HG03354 (cell line): ENCODE data around the gene OR3A3.
"Not testable (repeated sequence)": the region's sequence is repeated elsewhere in the genome, so short reads cannot be mapped to it uniquely, and the experiment has no call there.

Experiments
- ATAC-seq: cut with Tn5 transposase; IDR thresholded peaks from one replicate; pipeline ENCODE4 v1.9.1; 2021; ENCODE audit warnings: mild to moderate bottlenecking; ENCODE audit not compliant: unreplicated experiment, poor library complexity, severe bottlenecking

OR3A3 gene

DNA sequence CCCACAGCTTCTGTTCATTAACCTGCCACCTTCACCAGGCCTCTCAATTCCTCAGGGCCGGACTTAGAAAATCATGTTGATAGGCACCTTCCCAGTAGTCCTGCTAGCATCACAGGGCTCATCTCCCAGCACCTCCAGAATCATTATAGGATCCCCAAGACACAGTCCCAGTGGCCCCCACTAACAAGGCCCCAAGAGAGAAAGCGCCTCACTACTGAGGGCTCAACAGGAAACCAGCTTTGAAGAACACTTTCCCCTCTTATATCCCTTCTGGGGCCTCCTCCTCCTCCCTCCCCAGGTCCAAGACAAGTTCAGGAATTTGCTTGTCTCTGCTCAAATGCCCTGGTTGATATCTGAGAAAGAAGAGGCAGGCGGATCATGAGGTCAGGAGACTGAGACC lies at the start of gene OR3A3:
Gene OR3A3 (plus strand): TSS at position 301 of the 400 bp plus-strand sequence.
- no peak for ATAC-seq

DNA sequence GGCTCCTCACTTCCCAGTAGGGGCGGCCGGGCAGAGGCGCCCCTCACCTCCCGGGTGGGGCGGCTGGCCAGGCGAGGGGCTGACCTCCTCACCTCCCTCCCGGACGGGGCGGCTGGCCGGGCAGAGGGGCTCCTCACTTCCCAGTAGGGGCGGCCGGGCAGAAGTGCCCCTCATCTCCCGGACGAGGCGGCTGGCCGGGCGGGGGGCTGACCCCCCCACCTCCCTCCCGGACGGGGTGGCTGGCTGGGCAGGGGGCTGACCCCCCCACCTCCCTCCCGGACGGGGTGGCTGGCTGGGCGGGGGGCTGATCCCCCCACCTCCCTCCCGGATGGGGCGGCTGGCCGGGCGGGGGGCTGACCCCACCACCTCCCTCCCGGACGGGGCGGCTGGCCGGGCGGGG lies 40.0 kb upstream of the OR3A3 start:
- ATAC-seq, result not testable (repeated sequence)

DNA sequence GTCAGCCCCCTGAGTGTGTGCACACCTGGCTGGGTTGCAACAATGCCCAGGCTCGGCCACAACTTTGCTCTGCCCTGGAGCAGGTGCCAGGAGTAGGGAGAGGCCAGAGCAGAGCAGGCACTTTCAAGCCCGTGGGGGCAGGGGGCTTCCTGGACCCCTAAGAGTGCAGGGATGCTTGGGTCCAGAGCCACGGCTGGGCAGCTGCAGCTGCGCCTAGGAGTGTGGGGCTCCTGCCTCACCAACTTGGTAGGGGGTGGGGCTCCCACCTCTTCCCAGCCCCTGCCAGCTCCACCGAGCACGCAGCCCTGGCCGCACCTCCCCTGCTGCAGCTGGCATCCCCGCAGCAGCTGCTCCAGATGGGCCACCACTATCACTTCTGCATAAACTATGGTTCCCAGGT lies 32.8 kb upstream of the OR3A3 start:
- ATAC-seq, result no peak

DNA sequence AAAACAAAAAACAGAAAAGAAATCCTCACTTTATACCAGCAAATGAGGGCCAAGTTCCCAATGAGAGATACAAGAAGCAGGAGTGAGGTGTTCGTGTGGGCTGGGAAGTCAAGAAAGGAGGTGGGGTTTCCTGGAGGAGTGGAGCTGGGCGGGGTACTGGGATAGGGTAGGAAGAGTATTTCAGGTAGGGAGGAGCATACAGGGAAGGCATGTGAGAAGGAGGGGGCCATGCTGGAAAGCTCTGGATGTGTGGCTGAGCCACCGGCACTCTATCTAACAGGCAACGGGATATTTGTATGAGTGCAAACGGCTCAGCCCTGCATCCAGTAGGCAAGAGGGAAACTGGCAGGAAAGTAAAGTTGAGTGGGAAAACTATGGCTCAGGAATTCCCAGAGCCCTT lies 29.2 kb upstream of the OR3A3 start:
- ATAC-seq, result no peak

DNA sequence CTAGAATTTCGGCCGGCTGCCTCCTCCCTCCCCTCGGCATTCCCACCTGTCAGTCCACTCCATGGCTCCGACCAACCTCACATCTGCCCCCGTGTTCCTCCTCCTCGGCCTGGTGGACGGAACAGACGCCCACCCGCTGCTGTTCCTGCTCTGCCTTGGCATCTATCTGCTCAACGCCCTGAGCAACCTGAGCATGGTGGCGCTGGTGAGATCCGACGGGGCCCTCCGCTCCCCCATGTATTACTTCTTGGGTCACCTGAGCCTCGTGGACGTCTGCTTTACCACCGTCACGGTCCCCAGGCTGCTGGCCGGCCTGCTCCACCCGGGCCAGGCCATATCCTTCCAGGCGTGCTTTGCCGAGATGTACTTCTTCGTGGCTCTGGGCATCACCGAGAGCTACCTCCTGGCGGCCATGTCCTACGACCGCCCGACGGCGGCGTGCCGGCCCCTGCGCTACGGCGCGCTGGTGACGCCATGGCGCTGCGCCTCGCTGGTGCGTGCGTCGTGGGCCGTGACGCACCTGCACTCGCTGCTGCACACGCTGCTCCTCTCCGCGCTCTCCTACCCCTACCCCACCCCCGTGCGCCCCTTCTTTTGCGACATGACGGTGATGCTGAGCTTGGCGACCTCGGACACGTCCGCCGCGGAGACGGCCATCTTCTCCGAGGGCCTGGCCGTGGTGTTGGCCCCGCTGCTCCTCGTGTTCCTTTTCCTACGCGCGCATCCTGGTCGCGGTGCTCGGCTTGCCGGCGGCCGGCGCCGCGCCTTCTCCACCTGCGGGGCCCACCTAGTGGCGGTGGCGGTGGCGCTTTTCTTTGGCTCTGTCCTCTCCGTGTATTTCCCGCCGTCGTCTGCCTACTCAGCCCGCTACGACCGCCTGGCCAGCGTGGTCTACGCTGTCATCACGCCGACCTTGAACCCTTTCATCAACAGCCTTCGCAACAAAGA lies 25.0 kb upstream of the OR3A3 start, which contains the start of gene OR3A2:
Gene OR3A2 (minus strand): TSS at position 440 of the 948 bp plus-strand sequence.
- no peak for ATAC-seq

DNA sequence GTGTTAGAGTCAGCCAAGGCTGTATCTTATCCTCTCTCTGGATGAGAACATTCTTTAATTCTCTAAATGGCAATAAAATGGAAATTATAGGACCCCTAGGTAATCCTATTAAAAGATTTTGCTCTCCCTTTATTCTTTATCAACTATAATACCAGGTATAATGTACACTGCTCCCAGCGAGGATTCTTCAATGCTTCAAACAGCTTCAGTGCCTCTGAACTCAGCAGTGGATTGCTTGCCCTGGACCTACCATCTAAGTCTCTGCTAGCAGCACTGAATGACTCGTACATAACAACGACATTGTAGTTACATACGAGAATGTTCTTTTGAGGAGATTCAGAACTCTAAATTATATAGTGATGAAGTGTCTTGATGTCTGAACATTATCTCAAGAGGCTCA lies 21.4 kb upstream of the OR3A3 start:
- no peak for ATAC-seq

DNA sequence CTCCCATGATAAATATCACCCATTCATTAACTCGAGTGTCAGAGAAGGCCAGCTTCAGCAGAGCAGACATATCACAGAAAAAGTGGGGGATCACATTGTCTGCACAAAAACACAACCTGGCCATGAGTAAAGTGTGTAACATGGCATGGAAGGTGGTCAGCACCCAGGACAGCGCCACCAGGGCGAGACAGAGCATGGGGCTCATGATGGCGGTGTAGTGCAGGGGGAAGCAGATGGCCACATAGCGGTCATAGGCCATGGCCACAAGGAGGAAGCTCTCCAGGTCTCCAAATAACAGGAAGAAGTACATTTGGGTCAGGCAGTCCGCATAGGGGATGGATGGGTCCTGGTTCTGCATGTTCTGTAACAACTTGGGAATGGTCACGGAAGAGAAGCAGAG lies 13.4 kb upstream of the OR3A3 start:
- ATAC-seq, result not testable (repeated sequence)

DNA sequence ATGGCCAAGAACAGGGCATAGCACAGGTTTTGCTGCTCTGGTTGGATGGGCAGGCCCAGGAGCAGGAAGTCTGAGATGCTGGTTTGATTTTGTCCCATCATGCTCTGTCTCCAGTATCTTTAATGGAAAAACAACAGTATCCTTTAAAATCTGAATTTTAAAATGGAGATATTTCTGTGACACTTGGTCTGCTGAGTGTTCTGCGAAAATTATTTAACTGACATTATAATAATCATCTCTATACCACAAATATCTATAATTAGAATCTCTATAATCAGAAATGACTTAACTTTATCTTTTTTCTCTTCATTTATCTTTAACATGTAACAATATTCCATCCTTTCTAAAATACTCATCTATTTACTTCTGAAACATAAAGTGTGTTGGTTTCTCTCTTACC lies 12.9 kb upstream of the OR3A3 start, which contains the start of gene OR1E1:
Gene OR1E1 (minus strand): TSS at position 101 of the 400 bp plus-strand sequence. CDS start 0 bp downstream, at position 101.
- no peak for ATAC-seq

DNA sequence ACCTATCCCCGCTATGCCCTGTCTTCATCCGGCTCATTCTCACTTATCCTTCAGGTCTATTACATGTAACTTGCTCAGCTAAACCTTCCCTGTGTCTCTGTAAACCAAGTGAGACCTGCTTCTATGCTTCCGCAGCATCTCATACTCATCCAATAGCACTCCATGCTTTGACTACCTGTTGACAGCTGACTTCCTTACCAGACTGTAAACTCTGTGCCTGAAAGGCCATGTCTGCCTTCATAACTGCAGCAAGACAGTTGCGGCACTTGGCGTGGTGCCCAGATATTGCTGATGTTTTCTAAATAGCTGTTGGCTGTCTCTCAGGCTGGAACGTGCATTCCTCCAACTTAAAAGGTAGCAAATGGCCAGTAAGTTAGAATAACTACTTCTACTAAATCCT lies 11.1 kb upstream of the OR3A3 start:
- ATAC-seq, result no peak

DNA sequence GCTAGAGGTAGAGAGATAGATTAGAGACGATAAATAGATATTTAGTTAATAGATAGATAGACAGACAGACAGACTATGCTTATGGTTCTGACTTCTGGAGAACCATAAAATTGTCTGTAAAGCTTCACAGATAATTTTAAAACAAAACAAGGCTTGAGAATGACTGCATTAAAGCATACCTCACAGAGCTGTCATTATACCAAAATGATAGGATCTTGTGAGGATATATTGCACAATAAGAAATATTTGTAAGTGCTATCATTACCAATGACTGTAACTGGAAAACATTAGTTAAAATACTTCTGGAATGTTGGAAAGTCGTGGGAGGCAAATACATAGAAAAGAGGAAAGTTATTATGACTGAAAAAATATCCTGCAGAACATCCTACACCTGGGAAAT lies 9.4 kb upstream of the OR3A3 start:
- ATAC-seq, result no peak

DNA sequence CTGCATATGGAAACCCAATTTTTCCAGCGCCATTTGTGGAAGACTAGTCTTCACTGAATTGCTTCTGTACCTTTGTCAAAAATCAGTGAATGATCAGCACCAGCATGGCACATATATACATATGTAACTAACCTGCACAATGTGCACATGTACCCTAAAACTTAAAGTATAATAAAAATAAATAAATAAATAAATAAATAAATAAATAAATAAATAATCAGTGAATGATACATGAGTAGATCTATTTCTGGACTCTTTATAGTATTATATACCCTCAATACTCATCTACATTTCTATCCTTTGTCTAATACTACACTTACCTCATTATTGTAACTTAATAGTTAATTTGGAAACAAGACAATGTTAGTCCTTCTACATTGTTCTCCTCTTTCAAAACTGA lies 7.3 kb upstream of the OR3A3 start:
- ATAC-seq, result not testable (repeated sequence)

DNA sequence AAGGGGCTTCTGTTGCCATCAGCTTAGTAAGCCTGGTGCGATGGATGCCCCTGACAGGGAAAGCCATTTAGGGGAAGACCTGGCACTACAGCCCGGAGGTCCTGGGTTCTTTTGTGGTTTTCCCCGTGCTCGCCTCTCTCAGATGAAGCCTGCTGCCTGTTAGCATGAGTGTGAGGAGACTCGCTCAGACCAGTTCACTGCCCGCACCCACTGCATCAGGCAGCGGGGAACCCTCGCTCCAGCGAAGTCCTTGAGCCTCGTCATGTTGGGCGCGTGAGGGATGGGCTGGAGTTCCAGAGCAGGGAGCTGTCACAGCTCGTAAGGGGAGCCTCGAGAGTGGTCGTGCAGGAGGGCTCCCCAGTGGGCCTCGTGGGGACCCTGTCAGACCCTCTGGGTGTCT lies 1.0 kb downstream of the OR3A3 start:
- not testable (repeated sequence) for ATAC-seq

DNA sequence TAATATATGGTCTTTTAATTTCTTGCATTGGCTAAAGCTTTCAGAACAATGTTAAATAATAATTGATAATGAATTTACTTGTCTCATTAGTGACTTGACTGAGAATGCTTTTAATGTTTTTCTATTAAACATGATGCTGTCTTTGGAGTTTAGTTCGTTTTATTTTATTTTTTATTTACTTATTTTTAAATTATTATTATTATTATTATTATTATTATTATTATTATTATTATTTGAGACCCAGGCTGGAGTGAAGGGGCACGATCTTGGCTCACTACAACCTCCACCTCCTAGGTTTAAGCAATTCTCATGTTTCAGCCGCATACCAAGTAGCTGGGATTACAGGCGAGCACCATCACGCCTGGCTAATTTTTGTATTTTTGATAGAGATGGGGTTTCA lies 4.4 kb downstream of the OR3A3 start:
- no peak for ATAC-seq

DNA sequence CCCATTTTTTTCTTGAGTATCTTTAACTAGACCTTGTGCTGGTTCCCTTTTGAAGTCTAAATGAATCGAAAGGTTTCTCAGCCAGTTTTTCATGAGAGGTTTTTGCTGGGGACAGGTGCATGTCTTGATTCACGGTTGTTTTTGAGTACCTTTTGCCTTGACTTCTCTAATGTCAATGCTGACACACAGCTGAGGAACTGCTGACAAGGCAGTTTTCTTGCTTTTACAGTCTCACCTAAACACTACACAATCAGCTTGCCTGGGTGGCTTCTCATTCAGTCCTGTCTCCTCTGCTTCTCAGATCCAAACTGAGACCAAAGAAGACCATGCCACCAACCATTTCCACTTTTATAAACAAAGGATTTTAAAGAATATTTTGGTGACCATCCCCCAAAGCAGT lies 7.1 kb downstream of the OR3A3 start:
- no peak for ATAC-seq

DNA sequence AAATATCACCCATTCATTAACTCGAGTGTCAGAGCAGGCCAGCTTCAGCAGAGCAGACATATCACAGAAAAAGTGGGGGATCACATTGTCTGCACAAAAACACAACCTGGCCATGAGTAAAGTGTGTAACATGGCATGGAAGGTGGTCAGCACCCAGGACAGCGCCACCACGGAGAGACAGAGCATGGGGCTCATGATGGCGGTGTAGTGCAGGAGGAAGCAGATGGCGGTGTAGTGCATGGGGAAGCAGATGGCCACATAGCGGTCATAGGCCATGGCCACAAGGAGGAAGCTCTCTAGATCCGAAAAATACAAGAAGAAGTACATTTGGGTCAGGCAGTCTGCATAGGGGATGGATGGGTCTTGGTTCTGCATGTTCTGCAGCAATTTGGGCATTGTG lies 22.0 kb downstream of the OR3A3 start:
- ATAC-seq, result not testable (repeated sequence)

DNA sequence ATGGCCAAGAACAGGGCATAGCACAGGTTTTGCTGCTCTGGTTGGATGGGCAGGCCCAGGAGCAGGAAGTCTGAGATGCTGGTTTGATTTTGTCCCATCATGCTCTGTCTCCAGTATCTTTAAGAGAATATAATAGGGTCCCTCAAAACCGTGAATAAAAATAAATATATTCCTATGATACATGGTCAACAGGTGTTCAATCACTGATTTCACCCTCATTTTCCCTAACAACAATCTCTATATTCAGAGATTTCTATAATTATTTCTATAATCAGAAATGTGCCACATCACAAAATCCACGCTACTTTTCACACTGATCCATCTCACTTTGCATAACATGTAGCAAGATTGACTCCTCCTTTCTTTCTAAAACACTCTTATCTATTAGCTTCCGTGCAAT lies 22.6 kb downstream of the OR3A3 start, which contains the start of gene OR1E2:
Gene OR1E2 (minus strand): TSS at position 101 of the 400 bp plus-strand sequence. CDS start 0 bp downstream, at position 101.
- ATAC-seq, result no peak

DNA sequence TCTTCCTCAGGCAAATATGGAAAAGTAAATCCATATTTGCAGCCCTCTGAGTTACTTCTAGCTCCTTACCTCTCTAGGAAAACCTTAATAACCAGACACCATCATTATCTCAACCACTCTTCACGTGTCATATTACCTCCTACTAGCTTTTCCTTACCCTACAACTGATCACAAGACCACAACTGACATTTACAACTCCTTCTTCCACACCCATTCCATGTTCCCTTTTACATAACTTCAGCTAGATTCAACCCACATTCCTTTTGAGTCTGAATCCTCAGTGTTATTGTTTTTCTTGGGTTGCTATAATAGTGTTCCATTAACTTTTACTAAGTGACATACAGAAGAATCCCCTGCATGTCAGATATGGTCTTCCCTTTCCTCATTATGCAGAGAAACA lies 27.2 kb downstream of the OR3A3 start:
- no peak for ATAC-seq

DNA sequence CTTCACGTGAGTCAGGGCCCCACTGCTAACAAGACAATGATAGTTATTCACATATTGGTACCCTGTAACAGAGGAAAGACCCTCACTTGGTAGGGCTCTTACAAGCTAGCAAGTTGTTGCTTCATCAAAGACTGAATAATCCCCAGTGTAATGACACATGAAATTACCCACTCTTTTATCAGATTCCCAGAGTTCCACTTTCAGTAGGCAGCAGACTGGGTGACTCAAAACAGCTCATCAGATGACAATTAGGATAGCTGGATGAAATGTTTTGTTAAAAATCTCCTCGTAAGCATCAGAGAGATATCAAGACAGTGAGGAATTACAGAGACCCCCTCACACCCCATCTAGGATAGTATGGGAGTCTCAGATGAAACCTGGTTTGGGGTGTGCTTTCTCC lies 29.3 kb downstream of the OR3A3 start:
- ATAC-seq, result no peak

DNA sequence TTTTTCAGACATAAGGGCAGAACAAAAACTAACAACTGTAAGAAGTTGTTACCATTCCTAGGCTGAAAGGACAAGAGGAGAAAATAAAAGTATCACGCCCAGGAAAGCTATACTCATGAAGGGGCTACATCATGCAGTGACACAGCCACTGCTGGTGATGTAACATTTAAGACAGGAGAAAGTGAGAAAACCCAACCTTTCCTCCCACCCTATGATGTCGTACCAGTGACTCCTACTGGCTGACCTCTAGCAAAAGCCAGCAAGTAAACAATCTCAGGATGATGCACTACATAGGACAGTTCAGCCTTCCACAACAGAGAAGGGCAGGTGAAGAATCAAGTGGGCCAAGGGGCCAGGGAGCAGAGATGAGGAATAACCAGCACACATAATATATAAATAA lies 36.5 kb downstream of the OR3A3 start:
- ATAC-seq, result no peak

DNA sequence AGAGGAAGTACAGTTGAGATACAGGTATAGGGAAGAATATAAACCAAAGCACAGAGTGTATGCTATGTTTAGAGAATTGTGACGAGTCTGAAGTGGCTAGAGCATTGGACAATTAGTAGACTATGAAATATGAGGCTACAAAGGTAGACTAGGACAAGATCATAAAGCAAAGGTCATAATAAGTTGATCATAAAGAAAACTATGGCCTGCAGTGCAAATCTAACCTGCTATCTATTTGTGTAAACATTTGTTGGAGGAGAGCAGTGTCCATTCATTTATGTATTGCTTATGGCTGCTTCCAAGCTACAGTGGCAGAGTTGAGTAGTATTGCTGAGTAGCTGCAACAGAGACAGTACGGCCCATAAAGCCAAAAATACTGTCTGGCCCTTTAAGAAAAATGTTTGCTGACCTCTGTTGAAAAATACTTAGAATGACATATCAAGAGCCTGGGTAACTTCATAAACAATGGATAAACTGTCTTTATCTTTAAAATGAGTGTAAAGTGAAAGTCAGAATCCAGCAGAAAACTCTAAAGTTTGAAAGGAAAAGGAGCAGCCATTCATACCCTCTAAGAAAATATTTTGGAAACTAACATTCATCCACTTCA lies 37.0 kb downstream of the OR3A3 start:
- ATAC-seq, result no peak

DNA sequence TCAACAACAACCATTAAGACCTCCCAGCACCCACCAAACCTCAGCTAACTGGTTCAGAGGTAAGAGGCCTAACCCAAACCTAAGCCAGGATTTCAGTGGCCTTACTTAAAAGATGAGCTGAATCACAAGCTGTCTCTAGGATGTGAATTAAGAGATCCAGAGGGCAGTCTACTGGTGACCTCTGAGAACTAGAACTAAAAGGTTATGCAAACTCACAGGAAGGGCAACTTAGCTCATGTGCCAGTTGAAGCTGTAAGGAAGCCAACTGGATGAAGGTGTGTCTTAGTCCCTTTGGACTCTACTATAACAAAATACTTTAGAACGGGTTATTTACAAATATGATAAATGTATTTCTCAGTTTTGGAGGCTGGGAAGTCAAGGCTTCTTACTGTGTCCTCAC lies 55.2 kb downstream of the OR3A3 start:
- not testable (repeated sequence) for ATAC-seq
